ENCODE results near the gene TMEM120B.
A peak's percentile ranks its signal among the peaks of the same experiment; 100 is the strongest.

DNA sequence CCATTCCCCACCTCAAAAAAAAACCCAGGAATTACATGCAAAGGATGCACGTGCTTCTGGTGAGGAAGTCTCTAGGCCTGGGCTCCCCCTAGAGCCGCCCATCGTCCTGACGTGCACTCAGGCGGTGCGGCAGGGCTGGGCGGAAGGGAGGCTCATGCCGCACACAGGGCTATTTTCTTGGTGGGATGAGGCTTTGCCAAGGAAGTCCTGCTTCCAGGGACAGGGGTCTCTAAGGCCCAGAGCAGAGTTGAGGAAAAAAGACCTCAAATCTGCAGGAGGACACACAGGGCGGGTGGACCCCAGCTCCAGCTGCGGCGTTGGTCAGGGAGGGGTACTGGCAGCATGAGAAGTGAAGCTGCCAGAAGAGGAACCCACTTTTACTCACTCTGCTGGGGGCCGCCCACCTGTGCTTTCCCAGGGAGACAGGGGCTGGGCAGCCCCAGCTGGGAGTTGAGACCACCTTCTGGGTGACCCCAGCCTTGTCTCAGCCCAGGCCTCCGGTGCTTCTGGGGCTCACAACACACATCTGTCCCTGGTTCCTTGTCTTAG is 76.8 kb downstream of the TMEM120B start:
- TF ChIP-seq, protein P1, sequence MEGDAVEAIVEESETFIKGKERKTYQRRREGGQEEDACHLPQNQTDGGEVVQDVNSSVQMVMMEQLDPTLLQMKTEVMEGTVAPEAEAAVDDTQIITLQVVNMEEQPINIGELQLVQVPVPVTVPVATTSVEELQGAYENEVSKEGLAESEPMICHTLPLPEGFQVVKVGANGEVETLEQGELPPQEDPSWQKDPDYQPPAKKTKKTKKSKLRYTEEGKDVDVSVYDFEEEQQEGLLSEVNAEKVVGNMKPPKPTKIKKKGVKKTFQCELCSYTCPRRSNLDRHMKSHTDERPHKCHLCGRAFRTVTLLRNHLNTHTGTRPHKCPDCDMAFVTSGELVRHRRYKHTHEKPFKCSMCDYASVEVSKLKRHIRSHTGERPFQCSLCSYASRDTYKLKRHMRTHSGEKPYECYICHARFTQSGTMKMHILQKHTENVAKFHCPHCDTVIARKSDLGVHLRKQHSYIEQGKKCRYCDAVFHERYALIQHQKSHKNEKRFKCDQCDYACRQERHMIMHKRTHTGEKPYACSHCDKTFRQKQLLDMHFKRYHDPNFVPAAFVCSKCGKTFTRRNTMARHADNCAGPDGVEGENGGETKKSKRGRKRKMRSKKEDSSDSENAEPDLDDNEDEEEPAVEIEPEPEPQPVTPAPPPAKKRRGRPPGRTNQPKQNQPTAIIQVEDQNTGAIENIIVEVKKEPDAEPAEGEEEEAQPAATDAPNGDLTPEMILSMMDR (IDR thresholded peaks at IDR 0.05), result no peak
- peak in 1 of 2 donors; percentile 15 for TF ChIP-seq POLR2A (IDR thresholded peaks at IDR 0.05)

All from Peyer's patch (tissue), 4 donors.